Measurements from ENCODE around the gene ALS2. TPM values are rescaled to one million over a fixed set of nuclear protein-coding genes. Genes with fewer than 3 reads are reported as not detected.

Gene ALS2
- total and polyA plus RNA-seq, 3 experiments from 2014 or later, result 4.1 to 18.0 (median 16.9) TPM

GRCh38 chr2:201664334-201664733, 116.4 kb downstream of the ALS2 start:
- ChIA-PET CTCF (no interaction called here), POLR2A (no interaction called here)
- Histone ChIP-seq H3K9me3 (ENCODE audit: low read length) (no peaks in the 10 kb centered on the region), H3K27ac (ENCODE audit: low read depth, low read length) (no peak overlapping the region), H3K4me3 (ENCODE audit: low read length) (no peak overlapping the region), H3K4me1 (ENCODE audit: insufficient read depth, low read length) (no peaks in the 10 kb centered on the region), H3K36me3 (ENCODE audit: insufficient read depth, low read length) (no peaks in the 10 kb centered on the region), H3K27me3 (ENCODE audit: insufficient read depth, low read length, poor library complexity, severe bottlenecking) (no peaks in the 10 kb centered on the region)
- Mint-ChIP-seq H3K27me3 (peaks cover 4 to 8% of the 10 kb centered on the region in 2 donors), H3K27ac (no peak overlapping the region), H3K36me3 (no peaks in the 10 kb centered on the region), H3K4me1 (peaks cover 0 to 5% (median 2%) of the 10 kb centered on the region in 3 donors), H3K4me3 (no peak overlapping the region), H3K9me3 (no peaks in the 10 kb centered on the region)
- no peak for DNase-seq

GRCh38 chr2:201661366-201661765, 119.4 kb downstream of the ALS2 start:
- H3K36me3 ChIP-seq (ENCODE audit: insufficient read depth, low read length), result no peaks in the 10 kb centered on the region
- H3K27me3 ChIP-seq (ENCODE audit: insufficient read depth, low read length, poor library complexity, severe bottlenecking), result no peaks in the 10 kb centered on the region
- no peaks in the 10 kb centered on the region for H3K36me3 Mint-ChIP-seq
- H3K27ac Mint-ChIP-seq, result no peak overlapping the region
- H3K27ac ChIP-seq (ENCODE audit: low read depth, low read length), result no peak overlapping the region
- no peak overlapping the region for H3K4me3 ChIP-seq (ENCODE audit: low read length)
- CTCF ChIA-PET, result no interaction called here
- no peak for DNase-seq
- H3K9me3 ChIP-seq (ENCODE audit: low read length), result no peaks in the 10 kb centered on the region
- POLR2A ChIA-PET, result no interaction called here
- no peaks in the 10 kb centered on the region for H3K9me3 Mint-ChIP-seq
- H3K27me3 Mint-ChIP-seq, result peaks cover 4 to 14% of the 10 kb centered on the region in 2 donors
- H3K4me1 Mint-ChIP-seq, result peaks cover 0 to 13% (median 8%) of the 10 kb centered on the region in 3 donors
- peaks cover 4% of the 10 kb centered on the region for H3K4me1 ChIP-seq (ENCODE audit: insufficient read depth, low read length)
- H3K4me3 Mint-ChIP-seq, result no peak overlapping the region

GRCh38 chr2:201660293-201660895, 120.3 kb downstream of the ALS2 start:
- Histone ChIP-seq H3K27ac (ENCODE audit: low read depth, low read length) (no peak overlapping the region), H3K4me3 (ENCODE audit: low read length) (no peak overlapping the region), H3K4me1 (ENCODE audit: insufficient read depth, low read length) (peaks cover 14% of the 10 kb centered on the region), H3K27me3 (ENCODE audit: insufficient read depth, low read length, poor library complexity, severe bottlenecking) (no peaks in the 10 kb centered on the region), H3K36me3 (ENCODE audit: insufficient read depth, low read length) (no peaks in the 10 kb centered on the region), H3K9me3 (ENCODE audit: low read length) (no peaks in the 10 kb centered on the region)
- no peaks in the 10 kb centered on the region for H3K36me3 Mint-ChIP-seq
- H3K27me3 Mint-ChIP-seq, result peaks cover 4 to 14% of the 10 kb centered on the region in 2 donors
- peak overlapping the region in 3 of 8 donors; percentile 8 to 22 (median 15) for H3K27ac Mint-ChIP-seq
- H3K4me1 Mint-ChIP-seq, result peaks cover 5 to 23% (median 16%) of the 10 kb centered on the region in 3 donors
- H3K4me3 Mint-ChIP-seq, result no peak overlapping the region
- H3K9me3 Mint-ChIP-seq, result no peaks in the 10 kb centered on the region
- DNase-seq, result no peak
- POLR2A ChIA-PET, result no interaction called here
- CTCF ChIA-PET, result no interaction called here

GRCh38 chr2:201656740-201657139, 124.0 kb downstream of the ALS2 start:
- ChIA-PET CTCF (no interaction called here), POLR2A (no interaction called here)
- Mint-ChIP-seq H3K27me3 (peaks cover 16 to 20% of the 10 kb centered on the region in 2 donors), H3K4me1 (peaks cover 5 to 24% (median 16%) of the 10 kb centered on the region in 3 donors), H3K9me3 (no peaks in the 10 kb centered on the region), H3K4me3 (peak overlapping the region in 1 of 7 donors; percentile 16), H3K27ac (peak overlapping the region in 5 of 8 donors; percentile 4 to 73 (median 18)), H3K36me3 (no peaks in the 10 kb centered on the region)
- no peaks in the 10 kb centered on the region for H3K36me3 ChIP-seq (ENCODE audit: insufficient read depth, low read length)
- no peak for DNase-seq
- no peaks in the 10 kb centered on the region for H3K9me3 ChIP-seq (ENCODE audit: low read length)
- peaks cover 18% of the 10 kb centered on the region for H3K4me1 ChIP-seq (ENCODE audit: insufficient read depth, low read length)
- H3K4me3 ChIP-seq (ENCODE audit: low read length), result no peak overlapping the region
- no peak overlapping the region for H3K27ac ChIP-seq (ENCODE audit: low read depth, low read length)
- H3K27me3 ChIP-seq (ENCODE audit: insufficient read depth, low read length, poor library complexity, severe bottlenecking), result no peaks in the 10 kb centered on the region

GRCh38 chr2:201656102-201656501, 124.6 kb downstream of the ALS2 start:
- ChIA-PET CTCF (no interaction called here), POLR2A (interaction anchor here (0.7 kb wide), 1 partner anchor 125 kb away, joined by 3 read pairs; the partner anchor contains the start of gene ALS2)
- no peaks in the 10 kb centered on the region for H3K9me3 ChIP-seq (ENCODE audit: low read length)
- Mint-ChIP-seq H3K4me1 (peaks cover 5 to 24% (median 16%) of the 10 kb centered on the region in 3 donors), H3K27ac (peak overlapping the region in 3 of 8 donors; percentile 1 to 18 (median 7)), H3K27me3 (peaks cover 20 to 22% of the 10 kb centered on the region in 2 donors), H3K9me3 (no peaks in the 10 kb centered on the region), H3K4me3 (peak overlapping the region in 1 of 7 donors; percentile 61), H3K36me3 (no peaks in the 10 kb centered on the region)
- DNase-seq, result peak in 4 of 5 donors; percentile 14 to 66 (median 40)
- no peaks in the 10 kb centered on the region for H3K27me3 ChIP-seq (ENCODE audit: insufficient read depth, low read length, poor library complexity, severe bottlenecking)
- H3K36me3 ChIP-seq (ENCODE audit: insufficient read depth, low read length), result no peaks in the 10 kb centered on the region
- no peak overlapping the region for H3K4me3 ChIP-seq (ENCODE audit: low read length)
- H3K4me1 ChIP-seq (ENCODE audit: insufficient read depth, low read length), result peaks cover 18% of the 10 kb centered on the region
- H3K27ac ChIP-seq (ENCODE audit: low read depth, low read length), result no peak overlapping the region

- H3K9me3 Mint-ChIP-seq, result no peaks in the 10 kb centered on the region
- H3K36me3 ChIP-seq (ENCODE audit: insufficient read depth, low read length), result no peaks in the 10 kb centered on the region
- POLR2A ChIA-PET, result no interaction called here
Observed at GRCh38 chr2:201654616-201655384, 125.9 kb downstream of the ALS2 start.

GRCh38 chr2:201653221-201653620, 127.5 kb downstream of the ALS2 start:
- H3K27ac Mint-ChIP-seq, result no peak overlapping the region
- H3K27me3 Mint-ChIP-seq, result peaks cover 22 to 24% of the 10 kb centered on the region in 2 donors
- H3K27me3 ChIP-seq (ENCODE audit: insufficient read depth, low read length, poor library complexity, severe bottlenecking), result no peaks in the 10 kb centered on the region
- H3K9me3 Mint-ChIP-seq, result no peaks in the 10 kb centered on the region
- CTCF ChIA-PET, result no interaction called here
- H3K4me3 ChIP-seq (ENCODE audit: low read length), result no peak overlapping the region
- no peak overlapping the region for H3K27ac ChIP-seq (ENCODE audit: low read depth, low read length)
- peaks cover 5 to 19% (median 13%) of the 10 kb centered on the region in 3 donors for H3K4me1 Mint-ChIP-seq
- no peaks in the 10 kb centered on the region for H3K9me3 ChIP-seq (ENCODE audit: low read length)
- no peak overlapping the region for H3K4me3 Mint-ChIP-seq
- H3K36me3 ChIP-seq (ENCODE audit: insufficient read depth, low read length), result no peaks in the 10 kb centered on the region
- H3K4me1 ChIP-seq (ENCODE audit: insufficient read depth, low read length), result peaks cover 18% of the 10 kb centered on the region
- H3K36me3 Mint-ChIP-seq, result no peaks in the 10 kb centered on the region
- POLR2A ChIA-PET, result no interaction called here
- DNase-seq, result no peak

More at GRCh38 chr2:201654616-201655384, 125.9 kb downstream of the ALS2 start:
- no peak for DNase-seq
- CTCF ChIA-PET, result no interaction called here
- no peak overlapping the region for H3K4me3 Mint-ChIP-seq
- peaks cover 17 to 22% of the 10 kb centered on the region in 2 donors for H3K27me3 Mint-ChIP-seq
- peaks cover 18% of the 10 kb centered on the region for H3K4me1 ChIP-seq (ENCODE audit: insufficient read depth, low read length)
- H3K27ac Mint-ChIP-seq, result no peak overlapping the region
- H3K36me3 Mint-ChIP-seq, result no peaks in the 10 kb centered on the region
- peaks cover 5 to 19% (median 13%) of the 10 kb centered on the region in 3 donors for H3K4me1 Mint-ChIP-seq
- no peak overlapping the region for H3K27ac ChIP-seq (ENCODE audit: low read depth, low read length)
- H3K4me3 ChIP-seq (ENCODE audit: low read length), result no peak overlapping the region
- H3K9me3 ChIP-seq (ENCODE audit: low read length), result no peaks in the 10 kb centered on the region
- H3K27me3 ChIP-seq (ENCODE audit: insufficient read depth, low read length, poor library complexity, severe bottlenecking), result no peaks in the 10 kb centered on the region

Data from CD8-positive, alpha-beta memory T cell (primary cell).